HG03175 (cell line): Measurements from ENCODE around the gene MITF.

Experiments
- ATAC-seq: cut with Tn5 transposase; IDR thresholded peaks from one replicate; pipeline ENCODE4 v1.9.1; 2021; ENCODE audit warnings: mild to moderate bottlenecking, moderate library complexity; ENCODE audit not compliant: unreplicated experiment

The MITF gene

GRCh38 chr3:69941439-69942176, 202.3 kb downstream of the MITF start:
- no peak for ATAC-seq

GRCh38 chr3:69944931-69945493, 205.7 kb downstream of the MITF start:
- ATAC-seq: no peak

- ATAC-seq: no peak
Measured at GRCh38 chr3:69948246-69948862, 209.1 kb downstream of the MITF start.

- no peak for ATAC-seq
Measured at GRCh38 chr3:69951616-69952015, 212.4 kb downstream of the MITF start.

GRCh38 chr3:69959581-69959980, 220.3 kb downstream of the MITF start:
- no peak for ATAC-seq

- ATAC-seq: no peak
Measured at GRCh38 chr3:69961706-69962439, 222.6 kb downstream of the MITF start.

- ATAC-seq: no peak
Measured at GRCh38 chr3:69963643-69964042, 224.4 kb downstream of the MITF start.

GRCh38 chr3:69967156-69967555, 227.9 kb downstream of the MITF start:
- no peak for ATAC-seq

GRCh38 chr3:69970827-69971226, 231.6 kb downstream of the MITF start:
- no peak for ATAC-seq

GRCh38 chr3:69972672-69973071, 233.4 kb downstream of the MITF start:
- ATAC-seq: no peak

GRCh38 chr3:69976021-69976420, 236.8 kb downstream of the MITF start:
- no peak for ATAC-seq

- peak; percentile 88 for ATAC-seq
Measured at GRCh38 chr3:69983546-69984265, 244.4 kb downstream of the MITF start.

- no peak for ATAC-seq
Measured at GRCh38 chr3:69985266-69985665, 246.0 kb downstream of the MITF start.

- ATAC-seq: no peak
Measured at GRCh38 chr3:69986419-69986818, 247.2 kb downstream of the MITF start.

GRCh38 chr3:69987833-69988232, 248.6 kb downstream of the MITF start:
- ATAC-seq: no peak

- ATAC-seq: no peak
Measured at GRCh38 chr3:69993757-69994156, 254.5 kb downstream of the MITF start.

GRCh38 chr3:69994919-69995318, 255.7 kb downstream of the MITF start:
- ATAC-seq: no peak

- no peak for ATAC-seq
Measured at GRCh38 chr3:69997631-69998307, 258.5 kb downstream of the MITF start.

- no peak for ATAC-seq
Measured at GRCh38 chr3:69998759-69999139, 259.5 kb downstream of the MITF start.
